PFSK-1 (cell line): Measurements from ENCODE around the gene SPIRE1.

Experiments used
- POLR2AphosphoS5 ChIP-seq: IDR thresholded peaks from 2 replicates; pipeline ENCODE4 v1.6.1; 2012; ENCODE audit warnings: low read depth, mild to moderate bottlenecking, control low read depth, low read length, moderate library complexity
- REST ChIP-seq, 2 experiments: IDR thresholded peaks; 2 replicates each; pipeline versions ENCODE4 v1.6.1 to v1.8.0; 2011 to 2012; ENCODE audit warnings: low read depth in 2 of 2, low read length in 2 of 2, control low read depth in 1 of 2, inconsistent platforms in 1 of 2, mild to moderate bottlenecking in 1 of 2, moderate library complexity in 1 of 2; ENCODE audit not compliant: insufficient read depth in 1 of 2

- TF ChIP-seq POLR2AphosphoS5: no peak
- TF ChIP-seq REST (IDR thresholded peaks at IDR 0.05; ENCODE audit: insufficient read depth in 1 of 2, low read depth in 2 of 2, low read length in 2 of 2): no peak
These were observed 10.1 kb downstream of the SPIRE1 start for GRCh38 chr18:12647773-12648172.
